Liver (tissue), 3 donors: ENCODE results near the gene TMX3.

Experiments used
- CTCF ChIP-seq: fragments of 150-350 bp; IDR thresholded peaks from 2 replicates; pipeline ENCODE4 v1.5.1; 2017; ENCODE audit warnings: improper control_type of control experiment, low read depth, low read length; ENCODE audit not compliant: missing input control
- EGR1 ChIP-seq, 2 donors: IDR thresholded peaks; 2 replicates each; pipeline ENCODE4 v1.6.1; 2016 to 2018; ENCODE audit warnings: antibody characterized with exemption in 2 of 2, low read depth in 2 of 2
- donor health status: healthy.
- donor health status: healthy.

- TF ChIP-seq CTCF: no peak
- TF ChIP-seq EGR1 (IDR thresholded peaks at IDR 0.05; ENCODE audit: low read depth in 2 of 2): no peak
Observed at GRCh38 chr18:68764016-68764415, 49.1 kb upstream of the TMX3 start.
